Spinal cord (tissue), 10 donors: ENCODE data around the gene CLN6. TPM values are rescaled to one million over a fixed set of nuclear protein-coding genes. Genes with fewer than 3 reads are reported as not detected.
"Not testable (repeated sequence)": the region's sequence is repeated elsewhere in the genome, so short reads cannot be mapped to it uniquely, and the experiment has no call there.

Experiments used
- DNase-seq, 6 donors: peaks; one replicate each; pipeline versions ENCODE4 v3.0.0 to v3.0.0-alpha.2; 2013 to 2015; ENCODE audit warnings: low spot score in 6 of 6, low read depth in 4 of 6
- H3K27ac ChIP-seq: one replicate; pipeline ENCODE4 v1.5.1; 2013; ENCODE audit warnings: low read depth, low read length, control low read depth
- H3K27me3 ChIP-seq: one replicate; pipeline ENCODE4 v1.6.1; 2013; ENCODE audit warnings: low read length; ENCODE audit not compliant: control insufficient read depth, insufficient read depth
- H3K36me3 ChIP-seq: one replicate; pipeline ENCODE4 v1.6.1; 2013; ENCODE audit warnings: low read length; ENCODE audit not compliant: control insufficient read depth, insufficient read depth
- H3K4me1 ChIP-seq: one replicate; pipeline ENCODE4 v1.6.1; 2013; ENCODE audit warnings: low read length; ENCODE audit not compliant: control insufficient read depth, insufficient read depth
- H3K4me3 ChIP-seq: one replicate; pipeline ENCODE4 v1.5.1; 2013; ENCODE audit warnings: low read depth, low read length, control low read depth
- H3K9me3 ChIP-seq: one replicate; pipeline ENCODE4 v1.6.1; 2013; ENCODE audit warnings: low read length; ENCODE audit not compliant: control insufficient read depth, insufficient read depth
- WGBS: methylation state at CpG from one replicate; pipeline ENCODE4 v1.1.5; 2013; ENCODE audit warnings: missing lambda C conversion rate; ENCODE audit not compliant: insufficient coverage; 5-methylcytosine and 5-hydroxymethylcytosine counted together
- polyA plus RNA-seq, 2 donors: library from polyadenylated mRNA; unstranded; fragments of 120-200 nt; gene quantifications; one replicate each; pipeline ENCODE4 v1.2.1, GENCODE V29; 2013; ENCODE audit not compliant: insufficient read length in 2 of 2
- total RNA-seq, 2 donors: library from RNA; depleted of rRNA in 1 of 2; stranded (reverse); fragments of 120-200 nt in 1 of 2; fragments of >200 nt in 1 of 2; gene quantifications; one replicate each; pipeline versions ENCODE4 v1.2.3 to v1.2.4, GENCODE V29; 2013 to 2014
- donor health status: healthy.

The CLN6 gene
- total and polyA plus RNA-seq, 4 donors = 7.7 to 25.3 (median 13.7) TPM

DNA sequence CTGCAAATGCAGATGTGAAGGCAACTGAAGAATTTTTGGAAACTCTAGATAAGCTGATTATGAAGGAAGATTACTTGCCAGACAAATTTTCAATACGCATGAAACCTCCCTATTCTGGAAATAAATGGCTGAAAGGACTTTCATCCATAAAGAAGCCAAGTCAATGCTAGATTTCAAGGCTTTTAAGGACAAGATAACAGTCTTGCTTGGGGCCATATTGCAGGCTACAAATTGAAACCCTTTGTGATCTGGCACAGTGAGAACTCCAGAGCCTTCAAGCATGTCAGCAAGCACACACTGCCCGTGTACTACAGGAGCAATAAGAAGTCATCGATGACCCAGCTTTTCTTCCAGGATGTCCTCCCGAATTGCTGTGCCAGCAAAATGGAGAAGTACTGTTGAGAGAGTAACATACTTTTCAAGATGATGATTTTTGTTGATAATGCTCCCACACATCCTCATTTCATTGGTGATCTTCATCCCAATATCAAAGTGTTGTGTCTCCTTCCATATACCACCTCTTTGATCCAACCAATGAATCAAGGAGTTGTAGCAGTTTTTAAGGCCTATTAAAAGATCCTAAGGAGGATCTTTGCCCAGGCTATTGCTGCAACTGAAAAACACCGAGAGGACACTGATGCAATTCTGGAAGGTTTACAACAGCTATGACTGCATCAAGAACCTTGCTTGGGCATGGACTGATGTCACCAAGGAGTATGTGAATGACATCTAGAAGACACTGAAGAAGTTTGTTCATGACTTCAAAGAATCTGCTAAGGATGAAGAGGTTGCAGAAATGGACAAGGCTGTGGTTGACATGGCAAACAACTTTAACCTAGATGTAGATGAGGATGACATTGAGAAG, 44.7 kb downstream of the CLN6 start:
- H3K27me3 ChIP-seq = no peaks in the 10 kb centered on the region
- peaks cover 5% of the 10 kb centered on the region for H3K4me1 ChIP-seq
- no peaks in the 10 kb centered on the region for H3K9me3 ChIP-seq
- DNase-seq = no peak
- H3K4me3 ChIP-seq = no peak overlapping the region
- H3K27ac ChIP-seq = no peak overlapping the region
- WGBS = 95% methylated on average over 1 of the region's 5 CpGs
- H3K36me3 ChIP-seq = peaks cover 8% of the 10 kb centered on the region

DNA sequence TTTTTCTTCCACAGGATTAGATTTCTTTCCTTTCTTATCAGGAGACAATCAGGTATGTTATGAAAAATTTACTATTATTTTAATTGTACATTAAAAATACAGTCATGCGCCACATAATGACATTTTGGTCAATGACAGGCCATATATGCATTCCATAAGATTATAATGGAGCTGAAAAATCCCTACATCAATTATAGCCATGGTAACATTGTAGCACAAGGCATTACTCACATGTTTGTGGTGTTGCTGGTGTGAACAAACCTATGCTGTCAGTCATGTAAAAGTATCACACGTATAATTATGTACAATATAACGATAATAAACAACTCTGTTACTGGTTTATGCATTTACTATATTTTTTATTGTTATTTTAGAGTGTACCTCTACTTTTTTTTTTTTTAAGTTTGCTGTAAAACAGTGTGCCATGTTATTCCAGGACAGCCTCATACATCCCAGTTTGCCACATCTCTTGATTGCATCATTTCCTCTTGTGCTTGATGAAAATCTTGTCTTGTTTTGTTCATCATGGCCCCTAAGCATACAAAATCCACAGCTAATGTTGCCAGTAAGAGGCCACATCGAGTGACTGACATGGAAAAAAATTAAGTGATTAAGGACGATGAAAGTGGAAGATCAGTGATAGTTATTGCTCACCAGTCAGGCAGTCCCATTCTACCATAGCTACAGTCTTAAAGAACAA, 45.8 kb downstream of the CLN6 start:
- H3K27ac ChIP-seq = no peak overlapping the region
- H3K27me3 ChIP-seq = no peaks in the 10 kb centered on the region
- H3K4me3 ChIP-seq = no peak overlapping the region
- no peak for DNase-seq
- peaks cover 8% of the 10 kb centered on the region for H3K36me3 ChIP-seq
- H3K4me1 ChIP-seq = peaks cover 5% of the 10 kb centered on the region
- H3K9me3 ChIP-seq = no peaks in the 10 kb centered on the region
- WGBS = no CpG with 5 or more reads among the region's 5 CpGs

- no peaks in the 10 kb centered on the region for H3K9me3 ChIP-seq
- peaks cover 16% of the 10 kb centered on the region for H3K36me3 ChIP-seq
- no peak for DNase-seq
- no peak overlapping the region for H3K4me3 ChIP-seq
- H3K27me3 ChIP-seq = no peaks in the 10 kb centered on the region
- no peaks in the 10 kb centered on the region for H3K4me1 ChIP-seq
- H3K27ac ChIP-seq = no peak overlapping the region
Measured at GRCh38 chr15:68177742-68178141, 51.8 kb downstream of the CLN6 start.

- Histone ChIP-seq H3K4me1 (no peaks in the 10 kb centered on the region), H3K27me3 (no peaks in the 10 kb centered on the region), H3K36me3 (peaks cover 13% of the 10 kb centered on the region), H3K9me3 (no peaks in the 10 kb centered on the region), H3K4me3 (no peak overlapping the region), H3K27ac (no peak overlapping the region)
- no peak for DNase-seq
- no CpG with 5 or more reads among the region's 3 CpGs for WGBS
Measured at GRCh38 chr15:68176601-68177000, 52.9 kb downstream of the CLN6 start.

DNA sequence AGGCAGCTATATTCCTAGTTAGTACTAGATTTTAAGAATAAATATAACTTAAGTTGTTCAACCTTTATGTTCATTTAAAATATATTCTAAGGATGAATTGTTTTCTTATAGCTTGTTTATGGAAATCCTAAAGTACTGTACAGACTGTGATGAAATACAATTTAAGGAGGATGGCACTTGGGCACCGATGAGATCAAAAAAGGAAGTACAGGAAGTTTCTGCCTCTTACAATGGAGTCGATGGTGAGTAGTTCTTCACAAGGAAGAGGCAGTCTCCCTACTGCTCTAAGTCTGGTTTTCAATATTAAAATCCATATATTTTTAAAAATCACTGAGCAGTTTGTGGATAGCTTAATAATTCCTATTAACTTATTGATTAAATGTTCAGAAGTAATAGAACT, 54.0 kb downstream of the CLN6 start:
- no peaks in the 10 kb centered on the region for H3K4me1 ChIP-seq
- H3K9me3 ChIP-seq = no peaks in the 10 kb centered on the region
- no peak overlapping the region for H3K27ac ChIP-seq
- peaks cover 13% of the 10 kb centered on the region for H3K36me3 ChIP-seq
- no CpG with 5 or more reads among the region's 2 CpGs for WGBS
- no peak for DNase-seq
- no peaks in the 10 kb centered on the region for H3K27me3 ChIP-seq
- H3K4me3 ChIP-seq = no peak overlapping the region

- Histone ChIP-seq H3K36me3 (peaks cover 10% of the 10 kb centered on the region), H3K9me3 (no peaks in the 10 kb centered on the region), H3K4me1 (no peaks in the 10 kb centered on the region), H3K27me3 (no peaks in the 10 kb centered on the region), H3K4me3 (no peak overlapping the region), H3K27ac (no peak overlapping the region)
- 100% methylated on average over 2 of the region's 4 CpGs for WGBS
- no peak for DNase-seq
Measured at GRCh38 chr15:68173119-68173518, 56.4 kb downstream of the CLN6 start.

DNA sequence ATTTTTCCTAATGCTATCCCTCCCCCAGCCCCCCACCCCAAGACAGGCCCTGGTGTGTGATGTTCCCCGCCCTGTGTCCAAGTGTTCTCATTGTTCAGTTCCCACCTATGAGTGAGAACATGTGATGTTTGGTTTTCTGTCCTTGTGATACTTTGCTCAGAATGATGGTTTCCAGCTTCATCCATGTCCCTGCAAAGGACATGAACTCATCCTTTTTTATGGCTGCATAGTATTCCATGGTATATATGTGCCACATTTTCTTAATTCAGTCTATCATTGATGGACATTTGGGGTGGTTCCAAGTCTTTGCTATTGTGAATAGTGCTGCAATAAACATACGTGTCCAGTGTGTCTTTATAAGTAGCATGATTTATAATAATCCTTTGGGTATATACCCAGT, 57.5 kb downstream of the CLN6 start:
- not testable (repeated sequence) for H3K9me3 ChIP-seq, H3K27me3 ChIP-seq, DNase-seq, H3K4me1 ChIP-seq, H3K27ac ChIP-seq, H3K36me3 ChIP-seq, H3K4me3 ChIP-seq
- WGBS = no CpG with 5 or more reads among the region's 2 CpGs

DNA sequence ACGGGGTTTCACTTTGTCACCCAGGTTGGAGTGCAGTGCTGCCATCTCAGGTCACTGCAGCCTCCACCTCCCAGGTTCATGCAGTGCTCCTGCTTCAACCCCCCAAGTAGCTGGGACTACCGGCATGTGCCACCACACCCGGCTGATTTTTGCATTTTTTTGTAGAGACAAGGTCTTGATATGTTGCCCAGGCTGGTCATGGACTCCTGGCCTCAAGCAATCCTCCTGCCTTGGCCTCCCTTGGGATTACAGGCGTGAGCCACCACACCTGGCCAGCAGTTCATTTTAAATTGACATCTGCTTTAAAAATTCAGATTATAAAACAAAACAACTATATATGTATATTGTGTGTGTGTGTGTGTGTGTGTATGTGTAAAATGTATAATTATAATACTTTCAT, 62.7 kb downstream of the CLN6 start:
- Histone ChIP-seq H3K27ac (no peak overlapping the region), H3K4me3 (no peak overlapping the region), H3K4me1 (no peaks in the 10 kb centered on the region), H3K9me3 (no peaks in the 10 kb centered on the region), H3K36me3 (peaks cover 3% of the 10 kb centered on the region), H3K27me3 (no peaks in the 10 kb centered on the region)
- DNase-seq = no peak
- WGBS = 92% methylated on average over 3 of the region's 4 CpGs

DNA sequence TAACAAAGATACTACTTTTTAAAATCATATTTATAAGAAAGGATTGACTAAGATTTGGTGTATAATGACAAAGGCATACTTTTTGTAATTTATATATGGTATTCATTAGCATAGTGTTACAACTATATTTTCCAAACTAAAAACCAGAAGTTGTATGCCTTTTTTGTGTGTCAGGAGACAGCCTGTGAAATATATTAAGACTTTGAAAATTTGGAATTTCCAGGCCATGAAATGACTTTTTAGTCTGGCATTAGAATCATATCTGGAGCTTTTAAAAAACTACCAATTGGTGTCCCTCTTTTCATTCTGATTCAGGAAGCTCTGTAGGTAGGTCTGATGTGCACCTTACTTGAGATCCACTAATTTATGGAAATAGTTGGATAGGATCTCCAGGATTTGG, 66.3 kb downstream of the CLN6 start:
- H3K27me3 ChIP-seq = no peaks in the 10 kb centered on the region
- H3K4me3 ChIP-seq = no peak overlapping the region
- H3K36me3 ChIP-seq = no peaks in the 10 kb centered on the region
- no peaks in the 10 kb centered on the region for H3K4me1 ChIP-seq
- H3K9me3 ChIP-seq = no peaks in the 10 kb centered on the region
- no peak overlapping the region for H3K27ac ChIP-seq
- DNase-seq = no peak

DNA sequence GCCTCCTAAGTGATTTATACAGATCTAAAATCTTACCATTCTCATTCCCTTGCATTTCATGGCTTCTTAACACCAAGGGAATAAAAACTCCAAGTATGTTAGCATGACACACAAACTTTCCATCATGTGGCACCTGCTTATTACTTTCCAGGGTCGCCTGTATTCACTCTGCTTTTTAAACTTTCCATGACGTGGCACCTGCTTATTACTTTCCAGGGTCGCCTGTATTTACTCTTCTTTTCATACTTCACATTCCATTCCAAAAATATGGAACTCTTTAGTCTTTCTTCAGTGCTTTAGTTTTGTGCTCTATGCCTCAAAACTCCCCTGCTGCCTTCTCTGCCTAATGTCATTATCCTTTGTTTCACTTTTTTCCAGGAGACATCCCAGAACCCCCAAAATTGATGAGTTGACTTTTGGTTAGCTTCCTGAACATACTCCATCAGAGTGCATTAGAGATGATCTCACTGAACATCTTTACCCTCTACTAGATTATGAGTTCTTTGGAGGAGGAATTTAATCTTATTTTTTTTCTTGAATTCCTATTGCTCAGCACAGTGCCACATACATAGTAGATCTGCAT, 71.4 kb downstream of the CLN6 start:
- Histone ChIP-seq H3K27ac (no peak overlapping the region), H3K4me3 (no peak overlapping the region), H3K4me1 (no peaks in the 10 kb centered on the region), H3K36me3 (peaks cover 2% of the 10 kb centered on the region), H3K27me3 (no peaks in the 10 kb centered on the region), H3K9me3 (no peaks in the 10 kb centered on the region)
- WGBS = 94% methylated on average over 3 of the region's 3 CpGs
- no peak for DNase-seq
